ENCODE data around the gene MRPL33.

The MRPL33 gene

GRCh38 chr2:27810455-27810854 is 38.9 kb downstream of the MRPL33 start:
- DNase-seq: no peak

- no peak for DNase-seq
Measured at GRCh38 chr2:27811768-27812167, 40.2 kb downstream of the MRPL33 start.

GRCh38 chr2:27814758-27815157 is 43.2 kb downstream of the MRPL33 start:
- no peak for DNase-seq

DNA sequence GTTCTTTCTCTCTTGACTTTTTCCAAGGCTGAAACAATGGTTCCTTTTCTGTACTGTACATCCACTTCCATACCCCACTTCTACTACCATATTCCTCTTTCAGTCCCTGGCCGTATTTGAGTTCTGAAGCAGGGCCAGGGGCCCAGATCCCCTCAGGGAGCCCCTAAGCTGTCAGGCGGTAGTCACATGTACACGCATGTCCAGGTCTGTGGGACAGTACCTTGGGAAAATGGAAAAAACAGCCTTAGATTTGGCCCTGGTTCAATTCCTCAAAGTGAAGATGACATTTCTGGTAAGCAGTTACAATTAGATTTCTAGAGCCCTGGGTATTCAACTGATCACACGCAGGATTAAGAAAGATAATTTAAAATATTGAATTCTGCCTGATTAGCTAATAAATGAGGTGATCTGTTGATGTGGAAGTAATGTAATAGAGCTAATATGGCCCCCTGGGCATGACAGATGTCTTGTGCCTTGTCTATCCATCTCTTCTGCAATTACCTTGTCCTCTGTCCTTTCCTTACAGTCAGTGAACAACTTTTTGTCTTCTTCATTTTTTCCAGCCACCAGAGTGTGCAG is 44.4 kb downstream of the MRPL33 start:
- DNase-seq: no peak

- DNase-seq: no peak
Measured at GRCh38 chr2:27822049-27822448, 50.5 kb downstream of the MRPL33 start.

- no peak for DNase-seq
Measured at GRCh38 chr2:27823135-27823534, 51.6 kb downstream of the MRPL33 start.

GRCh38 chr2:27823569-27823968 is 52.0 kb downstream of the MRPL33 start:
- no peak for DNase-seq

DNA sequence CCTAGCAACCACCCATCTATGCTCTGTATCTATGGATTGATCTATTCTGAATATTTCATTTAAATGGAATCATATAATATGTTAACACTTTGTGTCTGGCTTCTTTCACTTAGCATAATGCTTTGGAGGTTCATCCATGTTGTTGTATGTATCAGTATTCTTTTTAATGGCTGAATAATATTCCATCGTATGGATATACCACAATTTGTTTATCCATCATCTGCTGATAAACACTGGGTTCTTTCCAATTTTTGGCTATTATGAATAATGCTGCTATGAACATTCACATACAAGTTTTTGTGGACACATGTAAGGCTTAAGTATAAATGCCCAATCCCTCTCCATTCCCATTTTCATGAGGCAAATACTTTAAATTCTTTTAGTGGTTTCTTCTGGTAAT is 52.9 kb downstream of the MRPL33 start:
- no peak for DNase-seq

- DNase-seq: no peak
Measured at GRCh38 chr2:27828305-27828704, 56.8 kb downstream of the MRPL33 start.

Measured in stimulated activated CD4-positive, alpha-beta T cell treated with anti-CD3 and anti-CD28 coated beads, Interleukin-4, amount 100 ng/mL, for 1 hour (primary cell).